ENCODE data around the gene CIZ1. TPM values are rescaled to one million over a fixed set of nuclear protein-coding genes. Genes with fewer than 3 reads are reported as not detected.

CIZ1 gene
- total and polyA plus RNA-seq, 9 of the 15 experiments (the other 6 are each of a cell fraction or from before 2014, with no cell fraction given), result 6.6 to 329 (median 87.8) TPM

DNA sequence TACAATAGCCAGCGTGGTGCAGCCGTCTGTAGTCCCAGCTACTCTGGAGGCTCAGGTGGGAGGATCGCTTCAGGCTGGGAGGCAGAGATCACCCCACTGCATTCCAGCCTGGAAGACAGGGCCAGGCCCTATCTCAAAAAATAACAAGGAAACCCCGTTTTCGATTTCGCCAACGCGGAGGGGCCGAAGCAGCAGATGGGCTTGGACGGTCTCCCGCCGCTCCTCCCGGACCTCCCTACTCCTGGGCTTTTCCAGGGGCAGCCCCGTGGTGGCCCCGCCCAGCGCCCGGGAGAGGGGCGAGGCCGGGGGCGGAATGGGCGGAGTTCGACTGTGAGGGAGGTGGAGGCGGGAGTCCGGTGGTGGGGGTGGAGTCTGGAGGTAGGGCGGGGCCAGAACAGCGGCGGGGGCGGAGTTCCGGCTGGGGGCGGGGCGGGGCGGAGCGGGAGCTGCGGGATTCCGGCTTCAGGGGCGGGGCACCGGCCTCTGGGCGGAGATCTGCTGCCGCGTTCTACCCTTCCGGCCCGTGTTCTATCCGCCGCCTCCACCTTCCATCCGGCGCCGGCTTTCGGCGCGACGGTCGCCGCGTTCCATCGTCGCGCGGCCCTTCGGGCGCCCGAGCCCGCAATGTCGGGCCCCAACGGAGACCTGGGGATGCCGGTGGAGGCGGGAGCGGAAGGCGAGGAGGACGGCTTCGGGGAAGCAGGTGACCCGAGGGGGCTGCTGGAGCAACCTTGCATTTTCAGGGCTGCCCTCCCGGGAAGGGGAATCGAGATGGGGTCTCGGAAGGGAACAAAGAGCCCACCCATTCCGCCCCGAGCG lies 31.4 kb downstream of the CIZ1 start, which contains the start of gene BBLN (continued):
- TF ChIP-seq, protein P1, sequence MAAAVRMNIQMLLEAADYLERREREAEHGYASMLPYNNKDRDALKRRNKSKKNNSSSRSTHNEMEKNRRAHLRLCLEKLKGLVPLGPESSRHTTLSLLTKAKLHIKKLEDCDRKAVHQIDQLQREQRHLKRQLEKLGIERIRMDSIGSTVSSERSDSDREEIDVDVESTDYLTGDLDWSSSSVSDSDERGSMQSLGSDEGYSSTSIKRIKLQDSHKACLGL (CRISPR knock-in tag; IDR thresholded peaks at IDR 0.05; ENCODE audit: borderline replicate concordance, poor library complexity, severe bottlenecking), result peak; percentile 62
- TF ChIP-seq ZNF143 (CRISPR knock-in tag; IDR thresholded peaks at IDR 0.05), result no peak
- TF ChIP-seq ATF1 (CRISPR knock-in tag; IDR thresholded peaks at IDR 0.05), result no peak
- peak; percentile 96 for TF ChIP-seq ATF1 (tag; IDR thresholded peaks at IDR 0.05)
- TF ChIP-seq BCL6 (CRISPR knock-in tag; IDR thresholded peaks at IDR 0.05), result no peak
- TF ChIP-seq ZBTB2 (IDR thresholded peaks at IDR 0.05), result peak; percentile 81; the same call in 1 of the 2 replicates
- TF ChIP-seq MAFG (tag; conservative IDR thresholded peaks at IDR 0.05), result no peak
- TF ChIP-seq SREBF1 (IDR thresholded peaks at IDR 0.05; ENCODE audit: borderline replicate concordance, low read depth, low read length), result peak; percentile 85
- TF ChIP-seq HCFC1 (IDR thresholded peaks at IDR 0.05; ENCODE audit: low read depth, low read length), result peak; percentile 87
- TF ChIP-seq THRA (IDR thresholded peaks at IDR 0.05), result no peak
- peak; percentile 41 for TF ChIP-seq NEUROD1 (IDR thresholded peaks at IDR 0.05; ENCODE audit: borderline replicate concordance, low read depth, low read length, partially characterized antibody)
- peak; percentile 9 for TF ChIP-seq ARHGAP35 (IDR thresholded peaks at IDR 0.05; ENCODE audit: partially characterized antibody)
- TF ChIP-seq ZNF12 (CRISPR knock-in tag; IDR thresholded peaks at IDR 0.05), result no peak
- peak; percentile 73 for TF ChIP-seq SAP30 (IDR thresholded peaks at IDR 0.05; ENCODE audit: borderline replicate concordance, insufficient read depth, low read depth, low read length, poor library complexity, severe bottlenecking)
- no peak for TF ChIP-seq HES1 (IDR thresholded peaks at IDR 0.05; ENCODE audit: low read depth)
- no peak for TF ChIP-seq ZNF589 (CRISPR knock-in tag; IDR thresholded peaks at IDR 0.05; ENCODE audit: low read depth)
- TF ChIP-seq SRF (CRISPR knock-in tag; IDR thresholded peaks at IDR 0.05), result peak in 1 of 2 experiments; percentile 17; a peak in 1 of 4 replicates
- no peak for TF ChIP-seq CBFA2T2 (conservative IDR thresholded peaks at IDR 0.05)
- TF ChIP-seq ZHX1 (conservative IDR thresholded peaks at IDR 0.05; ENCODE audit: low read length), result peak; percentile 14; the same call in 1 of the 2 replicates
- no peak for TF ChIP-seq SREBF2 (CRISPR knock-in tag; IDR thresholded peaks at IDR 0.05)
- TF ChIP-seq NONO (IDR thresholded peaks at IDR 0.05; ENCODE audit: low read depth in 2 of 2, low read length in 1 of 2), result no peak

Data from K562 (cell line).